ENCODE measurements around the gene ELK3. TPM values are rescaled to one million over a fixed set of nuclear protein-coding genes. Genes with fewer than 3 reads are reported as not detected.

The ELK3 gene
- total RNA-seq, 1 experiment from 2014 or later = 9.4 TPM

GRCh38 chr12:96187956-96188355, 6.2 kb upstream of the ELK3 start:
- Histone ChIP-seq H3K4ac (ENCODE audit: low read depth, low read length) (no peak overlapping the region), H2AFZ (ENCODE audit: low read length) (no peak overlapping the region), H4K91ac (ENCODE audit: insufficient read length, low read depth, low read length) (no peak overlapping the region), H2AK5ac (ENCODE audit: insufficient read length, low read length) (no peak overlapping the region), H3K23me2 (ENCODE audit: insufficient read length, low read depth, low read length, poor library complexity, severe bottlenecking) (no peaks in the 10 kb centered on the region), H2BK15ac (ENCODE audit: low read depth, low read length) (no peak overlapping the region), H4K20me1 (ENCODE audit: control insufficient read depth, insufficient read depth, insufficient read length) (no peaks in the 10 kb centered on the region), H4K8ac (replicated peaks; ENCODE audit: insufficient read length, low read depth, low read length) (no peak overlapping the region), H3K9me3 (ENCODE audit: control insufficient read depth, low read depth, low read length) (no peaks in the 10 kb centered on the region), H3K23ac (ENCODE audit: insufficient read length, low read depth, low read length) (no peak overlapping the region), H3K79me1 (ENCODE audit: insufficient read depth, low read depth, low read length, poor library complexity, severe bottlenecking) (no peaks in the 10 kb centered on the region), H3K27ac (ENCODE audit: insufficient read length, low read depth, low read length) (no peak overlapping the region), H3K4me2 (ENCODE audit: insufficient read depth, insufficient read length, low read length) (no peak overlapping the region), H3K9ac (ENCODE audit: extremely low read depth, insufficient read length, low read length) (no peak overlapping the region), H3T11ph (ENCODE audit: low read length) (no peak overlapping the region), H3K56ac (ENCODE audit: insufficient read length, low read depth, low read length) (no peak overlapping the region), H3K18ac (ENCODE audit: insufficient read length, low read depth, low read length) (no peak overlapping the region), H2BK12ac (ENCODE audit: insufficient read length, low read depth, low read length) (no peak overlapping the region), H3K79me2 (ENCODE audit: insufficient read depth, low read length) (no peaks in the 10 kb centered on the region), H2BK5ac (ENCODE audit: insufficient read length, low read length) (no peak overlapping the region), H3K4me1 (ENCODE audit: insufficient read depth, low read length) (no peaks in the 10 kb centered on the region), H2BK120ac (ENCODE audit: low read depth, low read length, poor library complexity, severe bottlenecking) (no peak overlapping the region), H3K14ac (ENCODE audit: insufficient read depth, low read length) (no peak overlapping the region), H4K5ac (ENCODE audit: insufficient read length, low read depth, low read length) (no peak overlapping the region), H3K27me3 (ENCODE audit: insufficient read depth, low read length) (no peaks in the 10 kb centered on the region), H2BK20ac (ENCODE audit: low read depth, low read length, poor library complexity, severe bottlenecking) (no peak overlapping the region)
- TF ChIP-seq CTCF (conservative IDR thresholded peaks at IDR 0.05) = no peak
- Mint-ChIP-seq H3K36me3 (ENCODE audit: insufficient read depth in 1 of 3, low read depth in 3 of 3) (no peaks in the 10 kb centered on the region), H3K27ac (no peak overlapping the region), H3K4me3 (no peak overlapping the region), H3K9me3 (no peaks in the 10 kb centered on the region), H3K27me3 (ENCODE audit: low read depth) (peaks cover 4% of the 10 kb centered on the region), H3K4me1 (peaks cover 4 to 6% of the 10 kb centered on the region in 2 experiments; a peak in 2 of 4 replicates)
- DNase-seq = no peak
- no CpG with 5 or more reads among the region's 2 CpGs for WGBS (ENCODE audit: extremely low coverage, insufficient read length, low lambda C conversion rate)

Measured in H9 (cell line).